EL (cell line): ENCODE measurements around the gene IL1RL2.

Source experiments
- DNase-seq: peaks from one replicate; pipeline ENCODE4 v3.0.0-alpha.2; 2016

Gene IL1RL2

GRCh38 chr2:102197389-102198137 lies 10.7 kb downstream of the IL1RL2 start:
- DNase-seq = no peak

- no peak for DNase-seq
Measured at GRCh38 chr2:102200539-102200938, 13.7 kb downstream of the IL1RL2 start.

- no peak for DNase-seq
Measured at GRCh38 chr2:102204638-102205037, 17.8 kb downstream of the IL1RL2 start.

GRCh38 chr2:102206666-102207341 lies 20.0 kb downstream of the IL1RL2 start:
- no peak for DNase-seq

GRCh38 chr2:102208774-102209173 lies 22.0 kb downstream of the IL1RL2 start:
- DNase-seq = no peak

GRCh38 chr2:102209474-102209873 lies 22.7 kb downstream of the IL1RL2 start:
- no peak for DNase-seq

- no peak for DNase-seq
Measured at GRCh38 chr2:102217032-102217431, 30.2 kb downstream of the IL1RL2 start.

- DNase-seq = no peak
Measured at GRCh38 chr2:102224824-102225739, 38.3 kb downstream of the IL1RL2 start.

GRCh38 chr2:102226171-102226570 lies 39.3 kb downstream of the IL1RL2 start:
- DNase-seq = no peak

- peak; percentile 13 for DNase-seq
Measured at GRCh38 chr2:102226612-102227391, 40.0 kb downstream of the IL1RL2 start.

GRCh38 chr2:102229141-102229769 lies 42.4 kb downstream of the IL1RL2 start:
- DNase-seq = no peak

GRCh38 chr2:102230410-102230909 lies 43.6 kb downstream of the IL1RL2 start:
- no peak for DNase-seq

- DNase-seq = no peak
Measured at GRCh38 chr2:102233132-102233884, 46.5 kb downstream of the IL1RL2 start.

GRCh38 chr2:102235042-102235473 lies 48.2 kb downstream of the IL1RL2 start:
- no peak for DNase-seq

GRCh38 chr2:102235491-102235890 lies 48.7 kb downstream of the IL1RL2 start:
- DNase-seq = peak; percentile 40

GRCh38 chr2:102236132-102236531 lies 49.3 kb downstream of the IL1RL2 start:
- DNase-seq = no peak

- DNase-seq = no peak
Measured at GRCh38 chr2:102237176-102237575, 50.4 kb downstream of the IL1RL2 start.

GRCh38 chr2:102238039-102238756 lies 51.4 kb downstream of the IL1RL2 start:
- DNase-seq = peak; percentile 72

GRCh38 chr2:102238778-102239177 lies 52.0 kb downstream of the IL1RL2 start:
- DNase-seq = no peak

- DNase-seq = no peak
Measured at GRCh38 chr2:102239344-102239743, 52.5 kb downstream of the IL1RL2 start.
